ENCODE data around the gene VN1R5.
A peak's percentile ranks its signal among the peaks of the same experiment; 100 is the strongest.
"Not testable (repeated sequence)": the region's sequence is repeated elsewhere in the genome, so short reads cannot be mapped to it uniquely, and the experiment has no call there.

The VN1R5 gene

DNA sequence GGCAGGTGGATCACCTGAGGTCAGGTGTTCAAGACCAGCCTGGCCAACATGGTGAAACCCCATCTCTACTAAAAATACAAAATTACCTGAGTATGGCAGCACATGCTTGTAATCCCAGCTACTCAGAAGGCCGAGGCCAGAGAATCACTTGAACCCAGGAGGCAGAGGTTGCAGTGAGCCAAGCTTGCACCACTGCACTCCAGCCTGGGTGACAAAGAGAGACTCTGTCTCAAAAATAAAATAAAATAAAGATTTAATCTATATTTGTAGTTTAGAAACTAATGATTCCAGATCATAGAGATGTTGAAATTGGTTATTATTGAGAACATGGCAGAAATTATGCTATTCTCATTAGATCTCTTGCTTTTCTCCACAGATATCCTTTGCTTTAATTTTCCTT is at the start of gene VN1R5:
Gene VN1R5, plus strand, starts transcription at position 301 of the 400 bp plus-strand sequence.
- DNase-seq = not testable (repeated sequence)

DNA sequence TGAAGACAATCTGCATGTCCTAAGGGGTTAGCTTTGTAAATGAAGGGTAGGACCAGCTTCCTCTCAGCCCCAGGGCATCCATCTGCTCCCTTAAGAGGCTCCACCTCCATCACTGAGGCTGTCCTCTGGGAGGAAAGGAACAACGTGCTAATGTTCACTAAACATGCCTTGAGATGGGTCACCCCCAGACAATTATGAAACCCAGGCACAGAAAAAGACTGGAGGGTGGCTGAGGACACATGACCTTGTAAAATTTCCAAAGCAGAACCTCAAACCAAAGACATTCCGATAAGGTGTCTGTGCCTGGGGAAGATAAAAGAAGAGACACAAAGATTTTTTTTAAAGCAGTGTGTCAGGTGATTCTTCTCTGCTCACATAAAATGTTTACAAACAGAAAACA is 46.5 kb upstream of the VN1R5 start:
- DNase-seq = no peak

GRCh38 chr1:247210062-247210375 is 45.9 kb upstream of the VN1R5 start:
- DNase-seq = no peak

GRCh38 chr1:247210376-247211117 is 45.3 kb upstream of the VN1R5 start:
- DNase-seq = peak; percentile 93

DNA sequence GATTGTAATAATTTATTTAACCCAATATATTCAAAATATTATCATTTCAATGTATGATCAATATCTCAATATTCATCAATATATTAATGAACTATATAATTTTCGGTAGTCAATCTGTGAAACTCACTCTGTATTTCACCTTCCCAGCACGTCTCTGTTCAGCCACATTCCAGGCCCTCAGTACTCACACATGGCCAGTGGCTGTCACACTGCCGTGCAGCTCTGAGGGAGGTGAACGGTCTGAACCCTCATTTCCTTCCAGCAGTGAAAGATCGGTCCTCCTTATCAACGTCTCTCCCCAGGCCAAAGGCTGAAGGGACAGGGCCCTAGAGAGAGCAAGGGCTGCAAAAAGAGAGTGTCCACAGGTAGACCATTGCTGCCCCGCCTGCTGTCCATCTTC is 44.5 kb upstream of the VN1R5 start:
- no peak for DNase-seq

DNA sequence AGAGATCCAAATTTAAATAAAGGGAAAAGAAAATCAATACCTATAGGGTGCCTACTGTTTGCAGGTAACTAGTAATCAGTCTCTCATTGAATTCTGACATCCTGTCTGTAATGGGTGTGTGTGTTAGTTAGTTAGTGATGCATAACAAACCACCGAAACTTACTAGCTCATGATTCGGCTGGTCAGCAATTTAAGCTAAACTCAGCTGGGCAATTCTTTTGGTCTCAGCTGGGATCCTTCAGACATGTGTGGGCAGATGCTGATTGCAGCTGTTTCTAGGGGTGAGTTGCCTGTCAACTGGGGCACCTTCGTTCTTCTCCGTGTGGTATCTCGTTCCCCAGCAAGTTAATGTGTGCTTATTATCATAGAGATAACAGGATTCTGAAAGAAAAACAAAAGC is 43.9 kb upstream of the VN1R5 start:
- no peak for DNase-seq

DNA sequence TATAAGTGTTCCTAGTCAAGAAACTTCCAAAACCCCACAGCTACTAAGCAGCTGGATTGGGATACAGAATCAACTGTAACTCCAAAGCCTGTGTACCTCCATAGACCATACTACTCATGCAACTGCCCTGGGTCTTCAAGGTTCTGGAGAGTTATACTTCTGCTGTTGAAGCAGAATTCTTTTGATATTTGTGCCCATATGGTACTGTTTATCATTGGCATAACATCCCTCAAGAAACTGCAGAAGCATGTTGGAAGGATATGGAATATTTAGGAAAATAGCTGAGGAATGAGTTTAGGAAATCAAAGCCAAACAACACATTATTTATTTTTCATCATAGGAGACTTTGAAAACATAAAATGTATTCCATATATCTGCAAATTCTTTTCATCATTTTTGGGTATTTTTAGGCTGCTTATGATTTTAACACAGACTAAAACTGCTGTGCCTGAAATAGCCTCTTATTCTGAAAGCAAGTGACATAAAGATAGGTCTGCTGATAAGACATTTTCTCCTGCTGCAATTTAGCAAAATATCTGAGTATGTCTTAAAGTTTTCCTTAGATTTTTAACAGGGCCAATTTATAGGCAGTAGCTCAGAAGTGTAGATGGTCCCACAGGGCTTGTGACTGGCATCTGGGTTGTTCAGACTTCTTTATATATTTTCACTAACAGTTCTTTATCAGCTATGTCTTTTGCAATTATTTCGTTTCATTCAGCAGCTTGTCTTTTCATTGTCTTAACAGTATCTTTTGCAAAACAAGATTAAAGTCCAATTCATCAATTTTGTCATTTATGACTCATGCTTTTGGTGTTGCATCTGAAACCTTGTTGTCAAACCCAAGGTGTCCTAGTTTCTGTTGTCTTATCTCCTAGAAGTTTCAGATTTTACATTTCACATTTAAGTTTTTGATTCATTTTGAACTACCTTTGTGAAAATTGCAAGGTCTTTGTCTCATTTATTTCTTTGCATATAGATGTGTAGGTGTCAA is 43.0 kb upstream of the VN1R5 start:
- DNase-seq = no peak

GRCh38 chr1:247216261-247216660 is 39.6 kb upstream of the VN1R5 start:
- DNase-seq = no peak

GRCh38 chr1:247218121-247218651 is 37.7 kb upstream of the VN1R5 start:
- DNase-seq = no peak

DNA sequence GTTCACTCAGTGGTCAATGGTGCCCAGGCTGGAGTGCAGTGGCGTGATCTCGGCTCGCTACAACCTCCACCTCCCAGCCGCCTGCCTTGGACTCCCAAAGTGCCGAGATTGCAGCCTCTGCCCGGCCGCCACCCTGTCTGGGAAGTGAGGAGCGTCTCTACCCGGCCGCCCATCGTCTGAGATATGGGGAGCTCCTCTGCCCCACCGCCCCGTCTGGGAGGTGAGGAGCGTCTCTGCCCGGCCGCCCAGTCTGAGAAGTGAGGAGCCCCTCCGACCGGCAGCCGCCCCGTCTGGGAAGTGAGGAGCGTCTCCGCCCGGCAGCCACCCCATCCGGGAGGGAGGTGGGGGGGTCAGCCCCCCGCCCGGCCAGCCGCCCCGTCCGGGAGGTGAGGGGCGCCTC is 35.6 kb upstream of the VN1R5 start:
- DNase-seq = not testable (repeated sequence)

- DNase-seq = no peak
Measured at GRCh38 chr1:247222840-247223239, 33.0 kb upstream of the VN1R5 start.

DNA sequence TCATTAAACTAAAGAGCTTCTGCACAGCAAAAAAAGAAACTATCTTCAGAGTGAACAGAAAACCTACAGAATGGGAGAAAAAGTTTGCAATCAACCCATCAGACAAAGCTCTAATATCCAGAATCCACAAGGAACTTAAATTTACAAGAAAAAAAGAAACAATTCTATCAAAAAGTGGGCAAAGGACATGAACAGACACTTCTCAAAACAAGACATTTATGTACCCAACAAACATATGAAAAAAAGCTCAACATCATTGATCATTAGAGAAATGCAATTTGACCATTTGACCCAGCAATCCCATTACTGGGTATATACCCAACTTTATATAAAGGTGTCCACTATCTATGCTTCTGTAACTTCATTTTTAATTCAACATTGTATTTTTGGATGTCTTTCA is 31.1 kb upstream of the VN1R5 start:
- DNase-seq = no peak

DNA sequence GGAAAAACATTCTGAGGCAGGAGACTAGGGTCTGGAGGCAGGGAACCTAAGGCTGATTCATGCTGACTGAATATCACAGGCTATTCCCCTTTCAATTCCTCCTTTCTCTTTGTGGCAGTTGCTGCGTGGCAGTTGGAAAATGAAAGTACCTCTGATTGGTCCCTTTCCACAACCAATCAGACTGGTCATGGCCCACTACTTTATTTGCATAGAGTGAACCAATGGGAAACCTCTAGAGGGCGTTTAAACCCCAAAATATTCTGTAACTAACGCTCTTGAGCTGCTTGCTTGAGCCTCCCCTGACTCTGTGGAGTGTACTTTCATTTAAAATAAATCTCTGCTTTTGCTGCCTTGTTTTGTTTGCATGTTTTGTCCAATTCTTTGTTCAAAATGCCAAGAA is 27.7 kb upstream of the VN1R5 start:
- DNase-seq = no peak

DNA sequence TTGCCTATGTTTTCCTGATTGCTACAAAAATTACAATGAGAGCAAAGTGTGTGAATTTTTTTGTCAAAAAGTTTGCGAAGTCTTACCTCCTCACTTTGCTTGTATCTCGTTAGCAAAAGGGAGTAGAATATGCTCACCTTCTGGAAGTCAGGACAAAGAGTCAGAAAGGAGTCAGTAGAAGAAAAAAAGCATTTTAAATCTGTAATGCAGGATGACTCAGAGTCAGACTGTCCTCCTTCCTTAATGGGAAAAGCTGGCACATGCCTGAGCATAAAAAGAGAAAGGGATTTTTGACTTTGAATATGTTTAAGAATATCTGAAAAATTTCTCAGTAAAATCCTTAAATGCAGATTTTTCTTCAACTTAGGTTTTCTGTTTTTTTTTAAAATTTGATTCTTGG is 14.2 kb upstream of the VN1R5 start:
- DNase-seq = no peak

DNA sequence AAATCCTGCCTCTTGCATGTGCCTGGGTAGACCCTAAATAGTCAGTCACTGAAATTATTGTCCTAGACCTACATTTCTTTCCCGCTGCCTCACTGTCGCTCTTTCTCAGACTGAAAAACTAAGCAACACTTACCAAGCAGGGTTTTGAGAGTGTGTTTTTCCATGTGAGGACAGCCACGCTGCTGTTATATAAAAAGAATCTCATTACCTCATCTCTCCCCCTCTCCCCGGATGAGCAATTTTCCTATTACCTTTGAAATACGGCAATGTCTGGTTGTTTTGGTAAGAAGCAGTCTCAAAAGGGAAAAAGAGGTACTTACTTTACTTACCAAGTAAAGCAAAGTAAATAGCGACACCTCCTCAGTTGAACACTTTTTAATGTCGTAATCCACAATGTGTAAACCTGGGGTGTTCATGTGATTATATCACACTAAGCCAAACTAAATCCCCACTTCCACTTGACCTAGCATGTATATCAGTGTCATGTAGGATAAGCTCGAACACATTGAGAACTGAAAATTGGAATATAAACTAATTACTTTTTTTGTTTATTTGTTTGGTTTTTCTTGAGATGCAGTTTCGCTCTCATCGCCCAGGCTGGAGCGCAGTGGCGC is 12.2 kb upstream of the VN1R5 start:
- DNase-seq = no peak

- DNase-seq = no peak
Measured at GRCh38 chr1:247246325-247247115, 9.4 kb upstream of the VN1R5 start.

DNA sequence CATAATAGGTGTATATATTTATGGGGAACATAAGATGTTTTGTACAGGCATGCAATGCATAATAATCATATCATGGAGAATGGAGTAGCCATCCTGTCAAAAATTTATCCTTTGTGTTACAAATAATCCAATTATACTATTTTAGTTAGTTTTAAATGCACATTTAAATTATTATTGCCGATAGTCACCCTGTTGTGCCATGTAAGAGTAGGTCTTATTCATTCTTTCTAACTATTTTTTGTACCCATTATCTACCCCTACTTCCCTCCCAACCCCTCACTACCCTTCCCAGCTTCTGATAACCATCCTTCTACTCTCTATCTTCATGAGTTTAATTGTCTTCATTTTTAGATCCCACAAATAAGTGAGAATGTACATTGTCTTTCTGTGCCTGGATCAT is 8.3 kb upstream of the VN1R5 start:
- DNase-seq = no peak

- no peak for DNase-seq
Measured at GRCh38 chr1:247266053-247266452, 10.2 kb downstream of the VN1R5 start.

DNA sequence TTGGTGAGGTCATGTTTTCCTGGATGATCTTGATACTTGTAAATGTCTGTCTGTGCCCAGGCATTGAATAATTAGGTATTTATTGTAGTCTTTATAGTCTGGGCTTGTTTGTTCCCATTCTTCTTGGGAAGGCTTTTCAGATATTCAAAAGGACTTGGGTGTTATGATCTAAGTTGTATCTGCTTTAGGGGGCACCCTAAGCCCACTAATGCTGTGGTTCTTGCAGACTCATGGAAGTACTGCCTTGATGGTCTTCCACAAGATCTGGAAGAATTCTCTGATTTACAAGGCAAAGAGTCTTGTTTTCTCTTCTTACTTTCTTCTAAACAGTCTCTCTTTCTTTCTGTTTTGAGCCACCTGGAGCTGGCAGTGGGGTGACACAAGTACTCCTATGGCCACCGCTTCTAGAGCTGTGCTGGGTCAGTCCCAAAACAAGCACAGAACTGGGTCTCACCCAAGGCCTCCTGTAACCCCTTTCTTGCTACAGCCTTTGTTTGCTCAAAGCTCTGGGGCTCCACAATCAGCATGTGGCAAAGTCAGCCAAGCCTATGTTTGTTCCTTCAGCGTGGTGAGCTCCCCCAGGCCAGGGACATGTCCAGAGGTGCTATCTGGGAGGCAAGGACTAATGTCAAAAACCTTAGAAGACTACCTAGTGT is 12.6 kb downstream of the VN1R5 start:
- no peak for DNase-seq

GRCh38 chr1:247269133-247269532 is 13.3 kb downstream of the VN1R5 start:
- no peak for DNase-seq

GRCh38 chr1:247270003-247270402 is 14.1 kb downstream of the VN1R5 start:
- DNase-seq = no peak

DNA sequence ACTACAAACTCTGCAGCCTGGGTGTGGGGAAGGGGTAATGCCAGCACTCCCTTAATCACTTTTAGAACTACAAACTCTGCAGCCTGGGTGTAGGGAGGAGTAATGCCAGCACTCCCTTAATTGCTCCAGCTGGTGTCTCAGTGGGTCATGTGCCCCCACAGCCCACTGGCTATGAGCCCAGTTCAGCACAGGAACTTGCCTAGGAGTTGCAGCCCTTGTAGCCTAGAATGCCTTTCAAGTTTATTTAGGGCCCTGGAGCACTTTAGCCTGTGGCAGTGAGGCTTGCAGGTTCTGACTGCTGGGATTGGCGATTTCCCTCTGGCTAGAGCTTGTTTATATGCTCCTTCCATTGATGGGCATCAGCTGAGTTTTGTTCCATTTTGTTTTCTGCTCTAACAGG is 17.1 kb downstream of the VN1R5 start:
- DNase-seq = no peak

All from NCI-H2171 (cell line).